H1 (cell line): Measurements from ENCODE around the gene TNFAIP8. TPM values are rescaled to one million over a fixed set of nuclear protein-coding genes. Genes with fewer than 3 reads are reported as not detected.

Source experiments
- CTCF ChIA-PET: fragments of 300-600 bp; sonication (Branson Sonifier 250); formaldehyde crosslinking; loops from one replicate; lab custom pipeline; 2021; ENCODE audit not compliant: partially characterized antibody; lab: Charles Lee
- POLR2A ChIA-PET: fragments of 300-600 bp; sonication (Branson Sonifier 250); formaldehyde crosslinking; loops from one replicate; lab custom pipeline; 2021; ENCODE audit warnings: inconsistent platforms; ENCODE audit not compliant: partially characterized antibody; lab: Charles Lee
- DNase-seq, 2 experiments: peaks; one replicate each; pipeline versions ENCODE4 v3.0.0 to v3.0.0-alpha.2; 2010 to 2022; ENCODE audit warnings: low spot score in 2 of 2, low read depth in 1 of 2, mixed read lengths in 1 of 2
- FAIRE-seq: peaks from 2 replicates; lab custom pipeline; 2011; peaks lifted over from hg19 to GRCh38; lab: Jason Lieb, UNC
- H2AFZ ChIP-seq: 2 replicates; pipeline ENCODE4 v1.8.1; 2012; ENCODE audit warnings: low read length, inconsistent platforms
- H2AK5ac ChIP-seq: 2 replicates; pipeline ENCODE4 v1.6.1; 2013; ENCODE audit warnings: low read depth, low read length
- H2BK120ac ChIP-seq: replicated peaks from 2 replicates; pipeline ENCODE3; 2013; ENCODE audit warnings: low read depth, low read length, inconsistent platforms
- H2BK12ac ChIP-seq: 2 replicates; pipeline ENCODE4 v1.6.1; 2013; ENCODE audit warnings: low read depth, low read length
- H2BK15ac ChIP-seq: 2 replicates; pipeline ENCODE4 v1.6.1; 2013; ENCODE audit warnings: low read length
- H2BK20ac ChIP-seq: 2 replicates; pipeline ENCODE4 v1.6.1; 2013; ENCODE audit warnings: low read length
- H2BK5ac ChIP-seq: 2 replicates; pipeline ENCODE4 v1.6.1; 2013; ENCODE audit warnings: low read depth, low read length
- H3K14ac ChIP-seq: 2 replicates; pipeline ENCODE4 v1.6.1; 2013; ENCODE audit warnings: inconsistent platforms; ENCODE audit not compliant: insufficient read length
- H3K18ac ChIP-seq: 2 replicates; pipeline ENCODE4 v1.6.1; 2013; ENCODE audit warnings: low read length; ENCODE audit errors: extremely low read depth
- H3K23ac ChIP-seq: 2 replicates; pipeline ENCODE4 v1.6.1; 2013; ENCODE audit warnings: inconsistent platforms; ENCODE audit not compliant: insufficient read length
- H3K23me2 ChIP-seq: 2 replicates; pipeline ENCODE4 v1.6.1; 2013; ENCODE audit warnings: low read depth, low read length
- H3K27ac ChIP-seq: 2 replicates; pipeline ENCODE4 v1.6.1; 2011; ENCODE audit warnings: low read depth, low read length, inconsistent platforms
- H3K27me3 ChIP-seq, 4 experiments: replicated peaks in 1 of 4; 1 replicate in 1 of 4; 2 replicates in 3 of 4; pipeline versions ENCODE4 v1.6.1 to v1.8.1; 2011 to 2013; ENCODE audit warnings: low read length in 3 of 4, mild to moderate bottlenecking in 3 of 4, inconsistent platforms in 2 of 4, mixed read lengths in 2 of 4, moderate library complexity in 1 of 4; ENCODE audit not compliant: control insufficient read depth in 3 of 4, insufficient read depth in 3 of 4; ENCODE audit errors: extremely low read depth in 1 of 4
- H3K36me3 ChIP-seq, 4 experiments: 2 replicates each; pipeline versions ENCODE4 v1.6.1 to v1.8.1; 2011 to 2013; ENCODE audit warnings: mild to moderate bottlenecking in 4 of 4, low read length in 3 of 4, moderate library complexity in 2 of 4, control low read depth in 1 of 4, inconsistent platforms in 1 of 4; ENCODE audit not compliant: insufficient read depth in 4 of 4, control insufficient read depth in 2 of 4
- H3K4ac ChIP-seq: replicated peaks from 2 replicates; pipeline ENCODE3; 2013; ENCODE audit warnings: low read length, low read depth, mixed read lengths, inconsistent platforms; ENCODE audit not compliant: insufficient read length
- H3K4me1 ChIP-seq, 4 experiments: replicated peaks in 1 of 4; 1 replicate in 1 of 4; 2 replicates in 3 of 4; pipeline versions ENCODE4 v1.6.1 to v1.8.1; 2011 to 2013; ENCODE audit warnings: low read length in 3 of 4, inconsistent platforms in 2 of 4, mixed read lengths in 1 of 4; ENCODE audit not compliant: insufficient read depth in 4 of 4, control insufficient read depth in 3 of 4
- H3K4me2 ChIP-seq, 2 experiments: 2 replicates each; pipeline versions ENCODE4 v1.6.1 to v1.8.1; 2011 to 2013; ENCODE audit warnings: low read depth in 2 of 2, low read length in 2 of 2, control low read depth in 1 of 2, inconsistent platforms in 1 of 2, mild to moderate bottlenecking in 1 of 2; ENCODE audit not compliant: insufficient read depth in 1 of 2
- H3K4me3 ChIP-seq, 4 experiments: fragments of 200-600, 300-600 bp in 1 of 4; sonication (generic), shearing (Covaris generic), sonication (Bioruptor Twin) in 1 of 4; 2 replicates each; pipeline versions ENCODE4 v1.5.1 to v1.8.1; 2011 to 2016; ENCODE audit warnings: low read length in 4 of 4, low read depth in 3 of 4, control low read depth in 2 of 4, inconsistent platforms in 2 of 4, mild to moderate bottlenecking in 2 of 4, mixed read lengths in 1 of 4, moderate library complexity in 1 of 4; ENCODE audit not compliant: insufficient read depth in 2 of 4; ENCODE audit errors: extremely low read depth in 1 of 4
- H3K56ac ChIP-seq: replicated peaks from 2 replicates; pipeline ENCODE3; 2013; ENCODE audit warnings: low read depth, mild to moderate bottlenecking, mixed read lengths, low read length, inconsistent platforms; ENCODE audit not compliant: insufficient read length
- H3K79me1 ChIP-seq: 2 replicates; pipeline ENCODE4 v1.6.1; 2013; ENCODE audit warnings: low read depth, low read length, control low read depth
- H3K79me2 ChIP-seq, 2 experiments: 2 replicates each; pipeline versions ENCODE4 v1.6.1 to v1.8.1; 2012 to 2013; ENCODE audit warnings: low read length in 2 of 2, mild to moderate bottlenecking in 2 of 2, inconsistent platforms in 1 of 2; ENCODE audit not compliant: insufficient read depth in 2 of 2, control insufficient read depth in 1 of 2
- H3K9ac ChIP-seq, 4 experiments: replicated peaks in 1 of 4; 1 replicate in 1 of 4; 2 replicates in 3 of 4; pipeline versions ENCODE4 v1.6.1 to v1.8.1; 2011 to 2013; ENCODE audit warnings: low read depth in 3 of 4, low read length in 3 of 4, control low read depth in 2 of 4, mild to moderate bottlenecking in 2 of 4, moderate library complexity in 2 of 4, inconsistent platforms in 1 of 4; ENCODE audit errors: extremely low read depth in 1 of 4
- H3K9me3 ChIP-seq, 2 experiments: 2 replicates each; pipeline versions ENCODE4 v1.6.1 to v1.8.1; 2012 to 2013; ENCODE audit warnings: mild to moderate bottlenecking in 2 of 2, moderate library complexity in 2 of 2, control low read depth in 1 of 2, inconsistent platforms in 1 of 2, low read depth in 1 of 2, low read length in 1 of 2, mixed read lengths in 1 of 2; ENCODE audit not compliant: insufficient read depth in 2 of 2
- H4K20me1 ChIP-seq, 2 experiments: replicated peaks in 1 of 2; 2 replicates each; pipeline versions ENCODE3 to v1.8.1; 2011 to 2013; ENCODE audit warnings: inconsistent platforms in 2 of 2, low read length in 2 of 2, mild to moderate bottlenecking in 1 of 2; ENCODE audit not compliant: insufficient read depth in 2 of 2, control insufficient read depth in 1 of 2
- H4K5ac ChIP-seq: 2 replicates; pipeline ENCODE4 v1.6.1; 2013; ENCODE audit warnings: low read length, low read depth, mixed read lengths, inconsistent platforms; ENCODE audit not compliant: insufficient read length
- H4K8ac ChIP-seq: 2 replicates; pipeline ENCODE4 v1.8.0; 2013; ENCODE audit warnings: mild to moderate bottlenecking, moderate library complexity, low read length, inconsistent platforms; ENCODE audit not compliant: insufficient read depth; ENCODE audit errors: extremely low read depth
- H4K91ac ChIP-seq: replicated peaks from 2 replicates; pipeline ENCODE3; 2013; ENCODE audit warnings: low read length, mixed read lengths, inconsistent platforms; ENCODE audit not compliant: insufficient read length
- BCL11A ChIP-seq, 2 experiments: IDR thresholded peaks; one replicate each; pipeline ENCODE4 v1.6.1; 2011; ENCODE audit warnings: low read depth in 2 of 2, low read length in 2 of 2, mild to moderate bottlenecking in 2 of 2
- CBX5 ChIP-seq: fragments of 300-800, 300-1000 bp; sonication (generic); IDR thresholded peaks from 2 replicates; pipeline ENCODE4 v1.7.1; 2016; ENCODE audit warnings: antibody characterized with exemption, low read length, low read depth
- EP300 ChIP-seq, 2 experiments: IDR thresholded peaks; 1 replicate in 1 of 2; 2 replicates in 1 of 2; pipeline ENCODE4 v1.6.1; 2011 to 2012; ENCODE audit warnings: low read depth in 2 of 2, low read length in 2 of 2, mild to moderate bottlenecking in 2 of 2, borderline replicate concordance in 1 of 2, inconsistent platforms in 1 of 2, moderate library complexity in 1 of 2
- EZH2 ChIP-seq: fragments of 200-600 bp; sonication (generic); IDR thresholded peaks from 2 replicates; pipeline ENCODE4 v1.7.1; 2012; ENCODE audit warnings: low read depth, mild to moderate bottlenecking, moderate library complexity, low read length, inconsistent platforms; ENCODE audit not compliant: severe bottlenecking
- HDAC6 ChIP-seq: IDR thresholded peaks from one replicate; pipeline ENCODE4 v1.7.1; 2012; ENCODE audit warnings: low read depth, mild to moderate bottlenecking, inconsistent platforms, low read length, moderate library complexity
- JUN ChIP-seq: IDR thresholded peaks from 2 replicates; pipeline ENCODE4 v1.6.1; 2011; ENCODE audit warnings: low read depth, mild to moderate bottlenecking, improper control_type of control experiment, low read length
- JUND ChIP-seq: IDR thresholded peaks from 2 replicates; pipeline ENCODE4 v1.6.1; 2011; ENCODE audit warnings: mild to moderate bottlenecking, improper control_type of control experiment, low read length
- NANOG ChIP-seq: IDR thresholded peaks from 2 replicates; pipeline ENCODE4 v1.6.1; 2011; ENCODE audit warnings: low read length, low read depth, mild to moderate bottlenecking, inconsistent platforms; ENCODE audit not compliant: insufficient read depth, poor library complexity, severe bottlenecking
- NRF1 ChIP-seq: IDR thresholded peaks from 2 replicates; pipeline ENCODE4 v1.6.1; 2011; ENCODE audit warnings: mild to moderate bottlenecking, low read depth, low read length, improper control_type of control experiment
- RBBP5 ChIP-seq: IDR thresholded peaks from 2 replicates; pipeline ENCODE4 v1.7.1; 2012; ENCODE audit warnings: low read depth, mild to moderate bottlenecking, inconsistent platforms, low read length, moderate library complexity, borderline replicate concordance
- RXRA ChIP-seq: IDR thresholded peaks from 2 replicates; pipeline ENCODE4 v1.6.1; 2011; ENCODE audit warnings: low read depth, mild to moderate bottlenecking, low read length, moderate library complexity; ENCODE audit not compliant: insufficient read depth
- SAP30 ChIP-seq: fragments of 300-600 bp; sonication (generic); IDR thresholded peaks from 2 replicates; pipeline ENCODE4 v1.7.1; 2012; ENCODE audit warnings: low read length, moderate library complexity, mild to moderate bottlenecking, inconsistent platforms; ENCODE audit not compliant: insufficient read depth, insufficient replicate concordance
- TEAD4 ChIP-seq: IDR thresholded peaks from 2 replicates; pipeline ENCODE4 v1.6.1; 2012; ENCODE audit warnings: low read depth, low read length, inconsistent platforms, mixed read lengths
- WGBS, 2 experiments: shearing (Covaris generic) in 1 of 2; methylation state at CpG; one replicate each; pipeline versions ENCODE4 v1.1.6 to v1.1.7; 2013 to 2015; ENCODE audit warnings: low lambda C conversion rate in 2 of 2, mixed read lengths in 2 of 2, inconsistent platforms in 1 of 2, low coverage in 1 of 2, missing lambda C conversion rate in 1 of 2; ENCODE audit not compliant: insufficient replicate concordance in 2 of 2, insufficient coverage in 1 of 2, insufficient read length in 1 of 2; ENCODE audit errors: extremely low coverage in 1 of 2, missing lambda C conversion rate in 1 of 2; 5-methylcytosine and 5-hydroxymethylcytosine counted together
- polyA plus RNA-seq, 7 experiments: library from polyadenylated mRNA; depleted of rRNA in 3 of 7; stranded (reverse) in 5 of 7; unstranded in 2 of 7; fragments of >200 nt in 5 of 7; fragments of 200-250 nt in 2 of 7; gene quantifications; 1 replicate in 5 of 7; 2 replicates in 1 of 7; 4 replicates in 1 of 7; pipeline versions ENCODE4 v1.2.1 to v1.2.3, GENCODE V29; 2011 to 2013; ENCODE audit warnings: missing spikeins in 2 of 7, mixed read lengths in 2 of 7
- total RNA-seq: library from RNA; stranded (reverse); fragmentation: NEBNext Ultra II Directional; extraction: Animal tissue kit (Norgen Biotek cat#: 25700); gene quantifications from 2 replicates; pipeline ENCODE4 v1.2.1, GENCODE V29; 2021

The TNFAIP8 gene
- total and polyA plus RNA-seq, 2 of the 8 experiments (the other 6 are each of a cell fraction or from before 2014, with no cell fraction given), result 12.4 to 19.3 TPM

DNA sequence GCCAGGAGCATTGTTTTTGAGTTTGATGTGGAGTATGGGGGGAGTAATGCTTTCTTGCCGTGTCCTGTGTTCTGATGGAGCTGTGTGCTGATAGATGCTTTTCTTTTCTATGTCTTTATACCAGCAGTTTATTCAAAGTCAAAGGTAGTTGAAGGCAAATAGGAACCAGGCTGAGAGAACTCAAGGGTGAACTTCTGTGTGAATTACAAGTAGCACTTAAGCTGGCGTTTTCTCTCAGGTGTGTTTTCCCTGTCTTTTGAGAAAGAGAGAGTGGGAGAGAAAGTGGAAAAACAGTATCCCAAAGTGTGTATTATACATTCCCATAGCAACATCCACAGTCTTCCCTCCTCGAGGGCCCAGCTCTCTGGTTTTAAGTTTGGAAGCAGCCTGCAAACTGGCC, 1.5 kb downstream of the TNFAIP8 start:
- H2AK5ac ChIP-seq, result no peak overlapping the region
- FAIRE-seq, result no peak
- no peak overlapping the region for H3K56ac ChIP-seq
- no peak overlapping the region for H3K9ac ChIP-seq
- no peak overlapping the region for H2AFZ ChIP-seq
- H3K23ac ChIP-seq, result no peak overlapping the region
- H3K9me3 ChIP-seq, result no peaks in the 10 kb centered on the region
- H2BK120ac ChIP-seq, result no peak overlapping the region
- no peak overlapping the region for H3K27ac ChIP-seq
- no peak overlapping the region for H2BK12ac ChIP-seq
- DNase-seq, result no peak
- H3K4ac ChIP-seq, result no peak overlapping the region
- H4K20me1 ChIP-seq, result no peaks in the 10 kb centered on the region
- CTCF ChIA-PET, result interaction anchor here (0.6 to 2.2 kb wide), 10 partner anchors 9 to 1198 kb away, joined by 3 to 12 read pairs (median 3); partner anchors contain the start of gene DTWD2
- H3K36me3 ChIP-seq, result no peaks in the 10 kb centered on the region
- H3K4me3 ChIP-seq, result peak overlapping the region in 1 of 4 experiments; percentile 69; a peak in 1 of 8 replicates
- H3K14ac ChIP-seq, result no peak overlapping the region
- H4K8ac ChIP-seq, result no peak overlapping the region
- H3K79me2 ChIP-seq, result peaks cover 0 to 25% of the 10 kb centered on the region in 2 experiments; a peak in 2 of 4 replicates
- H3K27me3 ChIP-seq, result 0 out of 7 replicates have a peak, but pooled peaks cover 0 to 3% (median 1%) of the 10 kb centered on the region in 4 experiments
- no peak overlapping the region for H4K5ac ChIP-seq
- H2BK5ac ChIP-seq, result no peak overlapping the region
- H4K91ac ChIP-seq, result no peak overlapping the region
- POLR2A ChIA-PET, result interaction anchor here (1.3 to 2.7 kb wide), 2 partner anchors 10 to 51 kb away, joined by 3 to 6 read pairs; no protein-coding TSS in a partner anchor
- H3K18ac ChIP-seq, result no peak overlapping the region
- peaks cover 10% of the 10 kb centered on the region for H3K23me2 ChIP-seq
- 67% methylated on average over 3 of the region's 3 CpGs; no CpG with 5 or more reads in 1 of the 2 experiments for WGBS, 2 experiments
- H3K4me2 ChIP-seq, result peak overlapping the region; percentile 30 to 81; a peak in 2 of 4 replicates
- no peak overlapping the region for H2BK15ac ChIP-seq
- no peak overlapping the region for H2BK20ac ChIP-seq
- H3K4me1 ChIP-seq, result peaks cover 2 to 17% (median 14%) of the 10 kb centered on the region in 4 experiments; a peak in 5 of 7 replicates
- H3K79me1 ChIP-seq, result no peaks in the 10 kb centered on the region
- TF ChIP-seq EZH2 (no peak), BCL11A (IDR thresholded peaks at IDR 0.05; ENCODE audit: low read depth in 2 of 2, low read length in 2 of 2) (no peak), RXRA (no peak), JUND (no peak), CBX5 (no peak), HDAC6 (no peak), RBBP5 (no peak), NRF1 (no peak), NANOG (no peak), JUN (no peak), TEAD4 (no peak), SAP30 (no peak), EP300 (IDR thresholded peaks at IDR 0.05; ENCODE audit: borderline replicate concordance in 1 of 2, low read depth in 2 of 2, low read length in 2 of 2) (no peak)
